ENCODE measurements around the gene ZCCHC3. TPM values are rescaled to one million over a fixed set of nuclear protein-coding genes. Genes with fewer than 3 reads are reported as not detected.

ZCCHC3 gene
- total and polyA plus RNA-seq, 8 donors, result 4.2 to 10.7 (median 6.2) TPM

DNA sequence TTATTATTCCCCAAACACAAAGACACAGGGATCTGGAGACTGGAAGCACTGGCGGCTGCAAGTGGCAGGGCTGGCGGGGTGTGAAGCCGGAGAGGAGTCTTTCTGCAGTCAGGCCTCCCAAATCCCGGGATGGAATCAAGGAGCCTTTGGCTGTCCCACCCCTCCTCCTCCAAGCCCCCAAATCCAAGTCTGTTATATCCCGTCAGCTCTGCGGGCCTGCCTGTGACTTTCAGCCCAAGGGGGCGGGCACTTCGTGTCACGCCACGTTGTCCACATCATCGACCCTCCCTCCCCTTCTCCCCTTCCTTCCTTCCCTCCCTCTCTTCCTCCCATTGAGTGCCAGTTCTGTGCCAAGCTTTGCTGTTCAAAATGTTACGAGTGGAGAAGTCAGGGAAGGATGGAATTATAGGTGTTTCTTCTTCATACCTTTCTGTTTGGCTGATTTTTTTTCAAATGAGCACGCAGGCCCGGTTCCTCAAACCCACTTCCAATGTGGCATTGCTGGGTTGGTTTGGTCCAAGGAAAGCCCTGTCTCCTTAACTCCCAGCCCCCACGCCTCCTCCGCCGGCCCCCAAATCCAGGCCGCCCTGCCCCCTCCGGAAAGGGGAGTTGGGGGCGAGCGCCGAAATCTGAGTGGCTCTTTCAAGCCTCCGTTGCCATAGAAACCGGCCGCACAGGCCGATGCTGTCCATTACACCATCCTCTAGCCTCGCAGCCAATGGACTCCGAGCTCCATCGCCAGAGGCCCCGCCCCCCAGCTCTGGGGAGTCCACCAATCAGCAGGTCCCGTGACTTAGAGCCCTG, 12.7 kb downstream of the ZCCHC3 start:
- no peaks in the 10 kb centered on the region for H3K36me3 ChIP-seq
- peak; percentile 87 to 96 (median 94) for DNase-seq
- TF ChIP-seq, protein P1, sequence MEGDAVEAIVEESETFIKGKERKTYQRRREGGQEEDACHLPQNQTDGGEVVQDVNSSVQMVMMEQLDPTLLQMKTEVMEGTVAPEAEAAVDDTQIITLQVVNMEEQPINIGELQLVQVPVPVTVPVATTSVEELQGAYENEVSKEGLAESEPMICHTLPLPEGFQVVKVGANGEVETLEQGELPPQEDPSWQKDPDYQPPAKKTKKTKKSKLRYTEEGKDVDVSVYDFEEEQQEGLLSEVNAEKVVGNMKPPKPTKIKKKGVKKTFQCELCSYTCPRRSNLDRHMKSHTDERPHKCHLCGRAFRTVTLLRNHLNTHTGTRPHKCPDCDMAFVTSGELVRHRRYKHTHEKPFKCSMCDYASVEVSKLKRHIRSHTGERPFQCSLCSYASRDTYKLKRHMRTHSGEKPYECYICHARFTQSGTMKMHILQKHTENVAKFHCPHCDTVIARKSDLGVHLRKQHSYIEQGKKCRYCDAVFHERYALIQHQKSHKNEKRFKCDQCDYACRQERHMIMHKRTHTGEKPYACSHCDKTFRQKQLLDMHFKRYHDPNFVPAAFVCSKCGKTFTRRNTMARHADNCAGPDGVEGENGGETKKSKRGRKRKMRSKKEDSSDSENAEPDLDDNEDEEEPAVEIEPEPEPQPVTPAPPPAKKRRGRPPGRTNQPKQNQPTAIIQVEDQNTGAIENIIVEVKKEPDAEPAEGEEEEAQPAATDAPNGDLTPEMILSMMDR (IDR thresholded peaks at IDR 0.05), result no peak
- FAIRE-seq, result no peak
- peaks cover 0 to 3% (median 0%) of the 10 kb centered on the region in 3 donors for H3K4me1 ChIP-seq
- 15 to 20% methylated on average over 31 of the region's 31 CpGs for WGBS, 2 donors
- H3K4me3 ChIP-seq, result peak overlapping the region in 2 of 4 donors; percentile 21 to 36
- H3K9me3 ChIP-seq, result no peaks in the 10 kb centered on the region
- H3K27me3 ChIP-seq, result no peaks in the 10 kb centered on the region
- intact Hi-C loops (cut with DNase I), result no loop called here
- ATAC-seq, result peak; percentile 99 to 100 (median 99)
- H3K27ac ChIP-seq, result peak overlapping the region in 3 of 4 donors; percentile 33 to 63 (median 59)

DNA sequence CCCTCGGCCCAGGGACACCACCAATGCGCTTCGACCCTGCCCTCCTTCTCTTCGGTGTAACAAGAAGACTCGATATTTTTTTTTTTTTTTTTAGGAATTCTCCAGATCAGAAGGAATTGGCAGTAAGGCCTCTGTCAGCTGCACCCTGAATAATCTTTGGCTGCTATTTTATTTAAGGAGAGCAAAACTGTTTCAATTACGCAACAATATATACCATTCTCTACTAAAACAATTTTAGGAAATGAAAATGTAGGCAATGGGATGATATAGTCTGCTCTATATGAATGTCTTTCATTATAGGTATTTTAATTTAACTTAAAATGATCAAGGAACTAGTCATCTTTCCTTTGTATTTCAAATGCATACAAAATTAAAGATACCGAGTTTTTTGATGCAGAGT, 13.3 kb downstream of the ZCCHC3 start:
- H3K9me3 ChIP-seq, result no peaks in the 10 kb centered on the region
- peak overlapping the region in 1 of 4 donors; percentile 36 for H3K4me3 ChIP-seq
- peak; percentile 87 for FAIRE-seq
- intact Hi-C loops (cut with DNase I), result no loop called here
- no peak for DNase-seq
- H3K4me1 ChIP-seq, result peaks cover 0 to 3% (median 0%) of the 10 kb centered on the region in 3 donors
- 11 to 15% methylated on average over 7 of the region's 7 CpGs for WGBS, 2 donors
- TF ChIP-seq, protein P1 (IDR thresholded peaks at IDR 0.05), result no peak
- H3K27ac ChIP-seq, result no peak overlapping the region
- no peak for ATAC-seq
- no peaks in the 10 kb centered on the region for H3K27me3 ChIP-seq
- H3K36me3 ChIP-seq, result no peaks in the 10 kb centered on the region

DNA sequence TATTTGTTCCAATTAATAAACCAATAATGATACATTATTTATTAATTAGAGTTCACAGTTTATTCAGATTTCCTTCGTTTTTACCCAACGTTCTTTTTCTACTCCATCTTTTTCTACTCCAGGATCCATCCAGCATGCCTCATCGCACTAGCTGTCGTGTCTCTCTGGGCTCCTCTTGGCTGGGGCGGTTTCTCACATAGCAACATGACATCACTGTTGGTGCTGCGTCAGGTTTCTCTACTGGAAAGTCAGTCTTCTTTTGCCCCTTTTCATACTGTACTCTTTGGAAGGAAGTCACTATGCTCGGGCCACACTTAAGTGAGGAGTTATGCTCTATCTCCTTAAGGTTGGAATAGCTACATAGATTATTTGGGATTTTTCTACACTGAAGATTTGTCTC, 14.2 kb downstream of the ZCCHC3 start:
- WGBS, 2 donors, result 82 to 91% methylated on average over 7 of the region's 7 CpGs
- FAIRE-seq, result no peak
- Histone ChIP-seq H3K4me3 (no peak overlapping the region), H3K36me3 (no peaks in the 10 kb centered on the region), H3K4me1 (peaks cover 0 to 3% (median 0%) of the 10 kb centered on the region in 3 donors), H3K9me3 (no peaks in the 10 kb centered on the region), H3K27me3 (no peaks in the 10 kb centered on the region), H3K27ac (no peak overlapping the region)
- ATAC-seq, result no peak
- TF ChIP-seq, protein P1 (IDR thresholded peaks at IDR 0.05), result no peak
- intact Hi-C loops (cut with DNase I), result no loop called here
- DNase-seq, result no peak

DNA sequence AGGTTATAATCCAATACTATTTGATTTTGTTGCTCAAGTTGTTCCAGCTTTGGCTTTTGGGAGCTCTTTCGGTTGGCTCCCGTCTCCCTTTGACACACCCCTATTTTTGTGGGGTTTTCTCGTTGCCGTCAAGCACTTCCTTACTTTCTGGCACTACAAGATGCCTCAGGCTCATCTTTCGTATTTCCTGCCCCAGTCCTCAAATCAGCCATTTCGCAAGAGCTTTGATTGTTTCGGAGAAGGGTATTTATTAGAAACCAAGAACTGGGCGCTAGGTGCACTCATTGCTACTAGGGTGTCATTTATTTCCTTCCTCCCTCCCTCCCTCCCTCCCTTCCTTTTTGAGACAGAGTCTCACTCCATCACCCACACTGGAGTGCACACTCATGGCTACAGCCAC, 14.7 kb downstream of the ZCCHC3 start:
- H3K36me3 ChIP-seq, result no peaks in the 10 kb centered on the region
- ATAC-seq (no peak), FAIRE-seq (no peak), DNase-seq (no peak)
- H3K4me1 ChIP-seq, result peaks cover 0 to 3% (median 0%) of the 10 kb centered on the region in 3 donors
- intact Hi-C loops (cut with DNase I), result no loop called here
- WGBS, 2 donors, result 89 to 92% methylated on average over 8 of the region's 8 CpGs
- TF ChIP-seq, protein P1 (IDR thresholded peaks at IDR 0.05), result no peak
- H3K4me3 ChIP-seq, result no peak overlapping the region
- no peak overlapping the region for H3K27ac ChIP-seq
- H3K9me3 ChIP-seq, result no peaks in the 10 kb centered on the region
- no peaks in the 10 kb centered on the region for H3K27me3 ChIP-seq

DNA sequence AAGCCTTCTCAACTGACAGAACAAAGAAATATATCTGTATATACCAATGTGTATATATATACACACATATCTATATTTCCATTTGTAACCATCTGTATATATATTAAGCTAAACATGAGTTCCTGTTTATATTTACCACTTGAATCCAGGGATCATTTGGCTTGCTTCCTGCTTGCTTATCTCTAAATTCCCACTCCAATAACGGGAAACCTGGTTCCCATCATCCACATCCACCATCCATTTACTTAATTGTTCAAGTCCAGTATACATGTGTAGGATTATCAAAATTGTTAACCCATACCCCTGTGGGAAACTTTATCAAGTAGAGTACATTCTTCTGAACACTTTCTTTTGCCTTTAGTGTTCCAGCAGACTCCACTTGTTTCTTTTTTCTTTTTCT, 15.5 kb downstream of the ZCCHC3 start:
- TF ChIP-seq, protein P1 (IDR thresholded peaks at IDR 0.05), result no peak
- intact Hi-C loops (cut with DNase I), result no loop called here
- H3K27ac ChIP-seq, result no peak overlapping the region
- DNase-seq, result no peak
- no peak for FAIRE-seq
- H3K27me3 ChIP-seq, result no peaks in the 10 kb centered on the region
- no peaks in the 10 kb centered on the region for H3K36me3 ChIP-seq
- no peak overlapping the region for H3K4me3 ChIP-seq
- ATAC-seq, result no peak
- H3K4me1 ChIP-seq, result peaks cover 0 to 3% (median 0%) of the 10 kb centered on the region in 3 donors
- H3K9me3 ChIP-seq, result no peaks in the 10 kb centered on the region
- WGBS, 2 donors, result 42% methylated on average over 1 of the region's 1 CpG
